ENCODE results near the gene B3GNT5.
A peak's percentile ranks its signal among the peaks of the same experiment; 100 is the strongest.

B3GNT5 gene

DNA sequence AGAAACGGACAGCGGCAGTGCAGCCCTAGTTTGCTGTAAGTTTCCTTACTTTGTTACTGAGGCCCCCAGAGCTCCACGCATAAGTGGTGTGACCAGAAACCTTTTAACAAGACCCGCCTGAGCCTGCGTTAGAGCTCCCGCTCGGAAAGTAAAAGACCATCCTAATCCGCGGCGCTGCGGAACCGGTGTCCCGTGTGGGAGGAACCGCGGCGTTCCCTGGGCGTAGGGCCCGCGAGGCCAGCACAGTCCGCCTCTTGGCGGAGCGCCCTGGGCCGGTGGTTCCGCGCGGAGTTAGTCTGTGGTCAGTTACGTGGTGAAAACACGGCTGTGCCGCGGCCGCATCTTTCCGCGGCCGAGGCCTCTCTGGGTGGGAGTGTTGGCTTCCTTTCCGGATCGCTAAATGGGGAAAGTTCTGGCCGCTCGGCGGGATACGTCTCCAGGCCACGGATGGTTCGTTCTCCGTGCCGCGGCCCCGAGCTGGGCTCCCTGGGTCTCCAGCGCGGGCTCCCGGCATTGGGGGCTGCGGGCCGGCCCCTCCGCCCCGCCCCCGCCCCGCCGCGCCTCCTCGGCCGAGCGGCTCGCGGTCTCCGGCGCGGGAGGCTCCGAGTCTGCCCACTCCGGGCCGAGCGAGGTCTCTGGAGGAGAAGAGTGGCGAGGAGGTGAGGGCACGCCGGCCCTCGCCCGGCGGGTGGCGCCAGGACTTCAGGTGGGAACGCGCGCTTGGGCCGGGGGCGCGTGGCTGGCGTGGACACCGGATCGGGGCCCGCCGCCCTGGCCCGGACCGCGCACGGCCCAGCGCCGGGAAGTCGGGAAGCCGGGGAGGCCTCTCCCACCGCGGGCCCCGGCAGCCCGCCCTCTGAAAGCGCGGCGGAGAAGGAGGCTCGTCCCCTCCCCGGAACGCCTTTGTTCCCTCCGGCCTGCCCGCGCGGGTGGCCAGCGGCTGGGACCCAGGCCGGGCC, 754 bp downstream of the B3GNT5 start:
- Histone ChIP-seq H3K4me3 (ENCODE audit: insufficient read depth, low read depth, low read length) (peak overlapping the region; percentile 70), H3K9me3 (ENCODE audit: control insufficient read depth, low read length) (no peaks in the 10 kb centered on the region), H3K4me1 (ENCODE audit: control insufficient read depth, insufficient read depth, low read length) (peaks cover 5% of the 10 kb centered on the region), H3K27me3 (ENCODE audit: control insufficient read depth, insufficient read depth, low read length, poor library complexity, severe bottlenecking) (peaks cover 50% of the 10 kb centered on the region), H3K36me3 (ENCODE audit: control insufficient read depth, insufficient read depth, low read length) (no peaks in the 10 kb centered on the region), H3K27ac (ENCODE audit: insufficient read depth, low read depth, low read length, poor library complexity, severe bottlenecking) (peak overlapping the region; percentile 33)
- WGBS, 2 experiments, result 1% methylated on average over 111 of the region's 111 CpGs

DNA sequence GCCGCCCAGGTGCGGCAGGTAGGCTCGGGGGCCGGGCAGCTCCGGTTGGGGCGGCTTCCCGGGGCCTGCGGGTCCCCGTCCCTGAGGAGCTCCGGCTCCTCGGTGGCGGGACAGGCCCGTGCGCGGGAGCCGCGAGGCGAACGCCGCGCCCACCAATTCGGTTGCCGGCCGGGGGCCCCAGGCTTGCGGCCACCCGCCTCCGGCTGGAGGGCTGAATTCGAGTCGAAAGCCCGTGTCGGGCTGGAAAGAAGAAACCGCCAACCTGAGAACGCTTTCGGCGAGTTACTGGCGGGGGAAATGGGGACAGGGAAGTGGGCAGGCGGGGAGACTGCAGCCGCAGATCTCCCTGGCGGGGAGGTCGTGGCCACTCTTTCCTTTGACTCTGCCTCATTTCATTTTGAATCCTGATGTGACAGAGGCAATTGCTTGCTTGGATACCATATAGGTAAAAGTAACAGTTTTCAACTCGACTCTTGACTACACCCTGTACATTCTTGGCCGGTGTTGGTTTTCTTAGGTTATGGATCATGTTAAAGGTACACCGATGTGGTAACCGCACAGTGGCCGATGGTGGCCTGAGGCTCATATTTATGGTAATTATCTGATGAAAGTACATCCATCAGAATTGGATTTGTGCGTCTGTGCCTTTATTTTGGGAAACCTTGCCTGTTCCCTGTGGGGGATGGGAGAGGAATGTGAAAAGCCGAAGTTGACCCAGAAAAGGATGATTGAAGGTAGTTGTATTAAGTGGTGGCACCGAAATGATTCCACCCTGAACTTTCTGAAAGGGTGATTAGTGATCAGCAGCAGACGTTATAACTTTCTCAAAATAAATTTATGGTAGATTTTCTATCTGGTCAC, 1.7 kb downstream of the B3GNT5 start:
- 7 to 8% methylated on average over 49 of the region's 49 CpGs for WGBS, 2 experiments
- Histone ChIP-seq H3K9me3 (ENCODE audit: control insufficient read depth, low read length) (no peaks in the 10 kb centered on the region), H3K4me1 (ENCODE audit: control insufficient read depth, insufficient read depth, low read length) (no peaks in the 10 kb centered on the region), H3K4me3 (ENCODE audit: insufficient read depth, low read depth, low read length) (peak overlapping the region; percentile 70), H3K27me3 (ENCODE audit: control insufficient read depth, insufficient read depth, low read length, poor library complexity, severe bottlenecking) (peaks cover 50% of the 10 kb centered on the region), H3K27ac (ENCODE audit: insufficient read depth, low read depth, low read length, poor library complexity, severe bottlenecking) (peak overlapping the region; percentile 33), H3K36me3 (ENCODE audit: control insufficient read depth, insufficient read depth, low read length) (no peaks in the 10 kb centered on the region)

DNA sequence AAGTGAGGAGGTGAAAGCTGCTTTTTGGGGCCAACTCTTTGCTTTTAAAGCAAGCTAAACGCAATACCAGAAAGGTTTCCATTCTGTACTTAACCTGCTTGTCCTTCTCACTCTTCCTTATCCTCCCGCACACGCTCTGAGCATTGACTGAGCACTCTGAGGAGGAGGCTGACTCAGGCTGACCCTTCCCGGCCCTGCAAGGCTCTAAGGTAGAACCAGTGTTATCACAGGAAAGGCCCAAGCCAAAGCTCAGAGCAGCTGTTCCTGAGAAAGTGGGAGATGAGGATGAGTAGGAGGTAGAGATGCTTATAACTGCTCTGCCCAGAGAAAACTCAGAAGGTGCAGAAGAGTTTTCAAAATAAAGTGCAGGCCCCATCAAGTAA, 2.3 kb downstream of the B3GNT5 start:
- 42 to 43% methylated on average over 4 of the region's 4 CpGs for WGBS, 2 experiments
- Histone ChIP-seq H3K27ac (ENCODE audit: insufficient read depth, low read depth, low read length, poor library complexity, severe bottlenecking) (no peak overlapping the region), H3K4me1 (ENCODE audit: control insufficient read depth, insufficient read depth, low read length) (no peaks in the 10 kb centered on the region), H3K4me3 (ENCODE audit: insufficient read depth, low read depth, low read length) (peak overlapping the region; percentile 70), H3K27me3 (ENCODE audit: control insufficient read depth, insufficient read depth, low read length, poor library complexity, severe bottlenecking) (peaks cover 50% of the 10 kb centered on the region), H3K9me3 (ENCODE audit: control insufficient read depth, low read length) (no peaks in the 10 kb centered on the region), H3K36me3 (ENCODE audit: control insufficient read depth, insufficient read depth, low read length) (no peaks in the 10 kb centered on the region)

DNA sequence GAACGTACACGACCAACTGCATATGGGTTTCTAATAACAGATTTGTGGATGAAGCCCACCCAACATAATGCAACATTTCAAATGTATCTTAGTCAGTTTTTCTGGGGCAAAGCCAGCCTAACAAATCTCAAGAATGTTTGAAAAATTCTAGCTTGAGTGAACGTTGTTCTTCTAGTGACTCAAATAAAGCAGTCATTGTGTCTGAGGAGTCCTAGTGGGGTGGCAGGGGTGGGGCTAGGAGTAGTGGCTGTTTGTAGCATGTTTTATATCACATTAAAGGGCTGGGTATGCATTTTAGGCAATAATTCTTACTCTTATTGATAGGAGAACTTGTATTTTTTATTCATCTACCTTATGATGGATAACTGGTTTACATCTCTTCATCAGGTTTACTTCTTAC, 6.0 kb downstream of the B3GNT5 start:
- peaks cover 10% of the 10 kb centered on the region for H3K4me1 ChIP-seq (ENCODE audit: control insufficient read depth, insufficient read depth, low read length)
- peaks cover 15% of the 10 kb centered on the region for H3K27me3 ChIP-seq (ENCODE audit: control insufficient read depth, insufficient read depth, low read length, poor library complexity, severe bottlenecking)
- 91% methylated on average over 3 of the region's 3 CpGs for WGBS, 2 experiments
- H3K27ac ChIP-seq (ENCODE audit: insufficient read depth, low read depth, low read length, poor library complexity, severe bottlenecking), result no peak overlapping the region
- H3K9me3 ChIP-seq (ENCODE audit: control insufficient read depth, low read length), result no peaks in the 10 kb centered on the region
- H3K36me3 ChIP-seq (ENCODE audit: control insufficient read depth, insufficient read depth, low read length), result no peaks in the 10 kb centered on the region
- H3K4me3 ChIP-seq (ENCODE audit: insufficient read depth, low read depth, low read length), result no peak overlapping the region

DNA sequence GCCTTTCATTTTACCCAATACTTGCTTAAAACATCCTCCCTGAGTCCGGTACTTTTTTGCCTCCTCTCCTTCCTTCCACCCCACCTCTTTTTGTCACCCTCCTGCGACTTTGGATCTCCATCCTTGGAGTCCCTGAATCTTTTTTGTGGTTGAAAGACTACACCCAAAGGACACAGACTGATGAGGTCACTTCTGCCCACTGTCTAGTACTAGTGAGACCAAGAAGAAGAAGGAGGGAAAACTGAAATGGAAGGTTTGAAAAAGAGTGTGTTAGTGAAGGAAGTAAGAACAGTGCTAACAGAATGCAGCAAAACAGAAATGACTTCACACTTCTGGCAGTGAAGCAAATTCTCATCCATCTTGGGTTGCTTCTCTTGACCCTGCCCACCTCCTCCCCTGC, 6.6 kb downstream of the B3GNT5 start:
- Histone ChIP-seq H3K27ac (ENCODE audit: insufficient read depth, low read depth, low read length, poor library complexity, severe bottlenecking) (no peak overlapping the region), H3K36me3 (ENCODE audit: control insufficient read depth, insufficient read depth, low read length) (no peaks in the 10 kb centered on the region), H3K27me3 (ENCODE audit: control insufficient read depth, insufficient read depth, low read length, poor library complexity, severe bottlenecking) (peaks cover 11% of the 10 kb centered on the region), H3K4me3 (ENCODE audit: insufficient read depth, low read depth, low read length) (no peak overlapping the region), H3K9me3 (ENCODE audit: control insufficient read depth, low read length) (no peaks in the 10 kb centered on the region), H3K4me1 (ENCODE audit: control insufficient read depth, insufficient read depth, low read length) (peaks cover 16% of the 10 kb centered on the region)
- 83 to 91% methylated on average over 2 of the region's 2 CpGs for WGBS, 2 experiments

DNA sequence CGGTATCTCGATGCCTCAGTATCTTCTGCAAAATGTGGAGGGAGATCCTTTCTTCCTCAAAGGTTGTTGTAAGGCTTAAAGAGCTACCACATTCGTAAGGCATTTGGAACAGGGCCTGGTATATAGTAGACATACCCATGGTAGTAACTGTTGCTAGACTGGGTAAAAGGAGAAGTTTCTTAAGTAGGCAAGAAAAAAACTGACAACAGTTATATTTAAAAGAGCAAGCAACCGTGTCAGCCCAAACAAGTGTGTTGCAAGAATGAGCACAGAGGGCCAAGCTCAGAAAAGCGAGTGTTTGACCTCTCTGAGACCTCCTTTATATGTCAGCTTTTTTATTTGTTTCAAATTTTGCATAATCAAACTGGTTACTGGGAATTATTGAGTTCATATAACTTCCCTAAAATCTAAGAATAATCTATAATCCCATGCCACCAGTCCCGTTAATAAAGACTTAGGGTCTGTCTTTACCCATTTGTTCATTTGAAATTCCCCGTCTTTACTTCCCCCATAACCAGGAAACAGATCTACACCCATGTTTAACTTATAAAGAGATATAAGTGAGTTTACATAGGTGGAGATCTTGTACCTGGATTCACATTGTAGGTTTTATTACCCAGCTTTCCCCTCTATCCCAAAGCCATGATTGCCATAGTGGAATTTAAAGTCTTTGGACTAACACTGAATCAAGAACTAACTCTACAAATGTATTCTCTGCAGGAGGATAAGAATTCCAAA, 7.3 kb downstream of the B3GNT5 start:
- Histone ChIP-seq H3K9me3 (ENCODE audit: control insufficient read depth, low read length) (no peaks in the 10 kb centered on the region), H3K36me3 (ENCODE audit: control insufficient read depth, insufficient read depth, low read length) (no peaks in the 10 kb centered on the region)
- 93% methylated on average over 6 to 7 of the region's 7 CpGs for WGBS, 2 experiments

DNA sequence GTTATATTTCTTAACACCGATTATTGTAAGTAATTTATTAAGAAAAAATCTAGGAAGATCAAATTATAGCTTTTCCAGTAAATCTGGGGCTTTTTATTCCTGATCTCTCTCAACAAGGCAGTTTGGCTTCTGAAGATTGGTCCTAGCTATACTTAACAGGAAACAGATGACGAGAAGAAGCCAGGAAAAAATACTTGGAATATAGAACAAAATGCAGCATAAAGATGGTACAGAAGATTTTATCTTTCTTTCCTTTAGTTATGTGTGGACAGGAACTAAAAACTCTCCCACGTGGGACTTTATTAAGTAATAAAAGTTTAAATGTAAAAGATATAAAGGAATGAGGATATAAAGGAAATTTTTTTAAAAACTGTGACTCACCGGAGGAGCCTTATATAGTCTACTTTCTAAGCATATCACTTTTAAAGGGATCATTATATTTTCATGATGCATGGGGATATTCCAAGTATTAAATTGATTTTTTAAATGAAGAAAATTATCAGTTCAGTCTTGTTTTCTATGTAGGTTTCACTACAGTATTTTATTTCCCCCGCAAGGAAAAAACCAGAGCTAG, 8.2 kb downstream of the B3GNT5 start:
- H3K36me3 ChIP-seq (ENCODE audit: control insufficient read depth, insufficient read depth, low read length), result no peaks in the 10 kb centered on the region
- H3K27ac ChIP-seq (ENCODE audit: insufficient read depth, low read depth, low read length, poor library complexity, severe bottlenecking), result no peak overlapping the region
- no peaks in the 10 kb centered on the region for H3K27me3 ChIP-seq (ENCODE audit: control insufficient read depth, insufficient read depth, low read length, poor library complexity, severe bottlenecking)
- 96 to 100% methylated on average over 1 to 4 of the region's 5 CpGs for WGBS, 2 experiments
- H3K4me3 ChIP-seq (ENCODE audit: insufficient read depth, low read depth, low read length), result no peak overlapping the region
- H3K9me3 ChIP-seq (ENCODE audit: control insufficient read depth, low read length), result no peaks in the 10 kb centered on the region
- H3K4me1 ChIP-seq (ENCODE audit: control insufficient read depth, insufficient read depth, low read length), result peaks cover 27% of the 10 kb centered on the region

More for the DNA sequence above, 7.3 kb downstream of the B3GNT5 start:
- H3K27me3 ChIP-seq (ENCODE audit: control insufficient read depth, insufficient read depth, low read length, poor library complexity, severe bottlenecking), result peaks cover 4% of the 10 kb centered on the region
- H3K4me3 ChIP-seq (ENCODE audit: insufficient read depth, low read depth, low read length), result no peak overlapping the region
- H3K27ac ChIP-seq (ENCODE audit: insufficient read depth, low read depth, low read length, poor library complexity, severe bottlenecking), result no peak overlapping the region
- peaks cover 20% of the 10 kb centered on the region for H3K4me1 ChIP-seq (ENCODE audit: control insufficient read depth, insufficient read depth, low read length)

DNA sequence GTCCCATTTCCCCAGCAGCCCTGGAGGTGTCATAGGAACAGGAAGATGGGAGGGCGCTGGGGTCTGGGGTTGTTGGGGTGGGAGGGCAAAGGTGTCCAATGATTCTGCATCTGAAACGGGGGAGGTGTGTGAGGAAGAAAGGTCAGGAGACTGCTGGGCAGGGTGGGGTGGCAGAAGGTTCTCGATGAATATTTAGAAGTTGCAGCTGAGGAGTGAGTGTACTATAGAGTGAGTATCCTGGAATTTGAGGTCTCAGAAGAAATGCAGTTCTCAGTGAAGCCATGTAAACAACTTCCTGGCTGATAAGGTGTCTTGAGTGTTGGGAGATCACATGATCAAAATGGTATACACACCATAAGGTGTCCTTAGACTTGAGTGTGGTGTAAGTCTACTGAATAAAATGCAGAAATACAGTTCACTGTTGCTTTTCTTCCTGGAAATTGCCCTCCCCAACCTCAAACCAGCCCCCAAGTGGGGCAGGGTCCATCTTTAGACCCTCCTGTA, 9.9 kb downstream of the B3GNT5 start:
- no peaks in the 10 kb centered on the region for H3K9me3 ChIP-seq (ENCODE audit: control insufficient read depth, low read length)
- peaks cover 34% of the 10 kb centered on the region for H3K4me1 ChIP-seq (ENCODE audit: control insufficient read depth, insufficient read depth, low read length)
- no peak overlapping the region for H3K4me3 ChIP-seq (ENCODE audit: insufficient read depth, low read depth, low read length)
- H3K36me3 ChIP-seq (ENCODE audit: control insufficient read depth, insufficient read depth, low read length), result no peaks in the 10 kb centered on the region
- no peak overlapping the region for H3K27ac ChIP-seq (ENCODE audit: insufficient read depth, low read depth, low read length, poor library complexity, severe bottlenecking)
- 94 to 98% methylated on average over 3 of the region's 3 CpGs for WGBS, 2 experiments
- H3K27me3 ChIP-seq (ENCODE audit: control insufficient read depth, insufficient read depth, low read length, poor library complexity, severe bottlenecking), result no peaks in the 10 kb centered on the region

DNA sequence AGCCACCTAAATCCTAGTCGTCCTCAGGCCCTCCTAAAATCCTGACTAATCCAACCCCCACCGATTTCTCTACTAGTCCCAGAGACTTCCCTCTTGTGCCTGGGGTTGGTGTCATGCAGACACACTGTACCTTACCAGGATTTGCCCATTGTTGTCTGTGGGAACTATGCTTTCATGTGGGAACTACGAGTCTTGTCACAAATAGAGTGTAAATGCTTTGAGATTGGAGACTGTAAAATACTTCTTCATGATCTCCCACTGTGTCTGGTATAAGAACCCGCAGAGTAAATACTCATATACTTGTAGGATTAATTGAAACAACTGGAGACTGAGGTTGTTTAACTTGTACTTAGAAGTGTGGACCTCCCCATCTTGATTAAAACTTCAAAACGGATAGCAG, 11.2 kb downstream of the B3GNT5 start:
- Histone ChIP-seq H3K9me3 (ENCODE audit: control insufficient read depth, low read length) (no peaks in the 10 kb centered on the region), H3K4me3 (ENCODE audit: insufficient read depth, low read depth, low read length) (no peak overlapping the region), H3K4me1 (ENCODE audit: control insufficient read depth, insufficient read depth, low read length) (peaks cover 34% of the 10 kb centered on the region), H3K27me3 (ENCODE audit: control insufficient read depth, insufficient read depth, low read length, poor library complexity, severe bottlenecking) (no peaks in the 10 kb centered on the region), H3K36me3 (ENCODE audit: control insufficient read depth, insufficient read depth, low read length) (no peaks in the 10 kb centered on the region), H3K27ac (ENCODE audit: insufficient read depth, low read depth, low read length, poor library complexity, severe bottlenecking) (peak overlapping the region; percentile 98)
- WGBS, 2 experiments, result 21 to 23% methylated on average over 4 to 5 of the region's 5 CpGs
